ENCODE data around the gene BACH2. TPM values are rescaled to one million over a fixed set of nuclear protein-coding genes. Genes with fewer than 3 reads are reported as not detected.
A peak's percentile ranks its signal among the peaks of the same experiment; 100 is the strongest.

Gene BACH2
- total and polyA plus RNA-seq, 2 of the 4 experiments (the other 2 are of a cell fraction) = 1.3 to 1.4 TPM

GRCh38 chr6:90184334-90185298 is 112.0 kb downstream of the BACH2 start:
- Histone ChIP-seq H2AK9ac (replicated peaks; ENCODE audit: low read depth, low read length, poor library complexity) (no peak overlapping the region), H3K79me1 (ENCODE audit: low read depth in 1 of 2, low read length in 2 of 2) (no peaks in the 10 kb centered on the region), H3K18ac (ENCODE audit: low read depth, low read length) (peak overlapping the region; percentile 24; the same call in 1 of the 2 replicates), H2AK5ac (ENCODE audit: low read depth, low read length) (peak overlapping the region; percentile 63), H3K56ac (ENCODE audit: extremely low read depth, insufficient read depth, low read length) (peak overlapping the region; percentile 29; the same call in 1 of the 2 replicates), H3K9me3 (ENCODE audit: control insufficient read depth, insufficient read depth, low read length) (no peaks in the 10 kb centered on the region), H2BK5ac (ENCODE audit: low read depth, low read length, poor library complexity, severe bottlenecking) (no peak overlapping the region), H2BK120ac (ENCODE audit: low read depth, low read length) (peak overlapping the region; percentile 86), H3K4me1 (ENCODE audit: control insufficient read depth, insufficient read depth, low read length) (peaks cover 5% of the 10 kb centered on the region; the same call in 1 of the 2 replicates), H3K14ac (replicated peaks; ENCODE audit: low read depth, low read length) (peak overlapping the region; percentile 40), H3K4me2 (ENCODE audit: low read depth, low read length) (peak overlapping the region; percentile 52; the same call in 1 of the 2 replicates), H3K23ac (ENCODE audit: low read depth, low read length) (no peak overlapping the region), H3K4ac (ENCODE audit: low read depth, low read length) (peak overlapping the region; percentile 73), H3K9ac (ENCODE audit: low read depth, low read length) (no peak overlapping the region), H3K4me3 (ENCODE audit: insufficient read depth, low read depth, low read length) (no peak overlapping the region), H2BK15ac (ENCODE audit: low read depth, low read length) (peak overlapping the region; percentile 26; the same call in 1 of the 3 replicates), H3K27me3 (ENCODE audit: control insufficient read depth, insufficient read depth, low read length) (no peaks in the 10 kb centered on the region), H3K27ac (ENCODE audit: insufficient read depth, low read length) (no peak overlapping the region), H3K36me3 (ENCODE audit: control insufficient read depth, insufficient read depth, low read length) (no peaks in the 10 kb centered on the region), H4K91ac (ENCODE audit: insufficient read depth, low read depth, low read length) (peak overlapping the region; percentile 63), H4K20me1 (ENCODE audit: insufficient read depth, low read length) (no peaks in the 10 kb centered on the region), H2AFZ (replicated peaks; ENCODE audit: low read length, poor library complexity) (no peak overlapping the region), H4K5ac (ENCODE audit: low read depth, low read length) (no peak overlapping the region), H4K8ac (ENCODE audit: low read depth in 2 of 2, low read length in 2 of 2) (peak overlapping the region in 1 of 2 experiments; percentile 20; a peak in 1 of 4 replicates), H3K9me1 (ENCODE audit: insufficient read depth, low read length) (peaks cover 9% of the 10 kb centered on the region; the same call in 1 of the 2 replicates), H2BK20ac (ENCODE audit: low read depth, low read length) (peak overlapping the region; percentile 79)
- peak; percentile 69 for ATAC-seq (ENCODE audit: low read depth)
- BruUV-seq (replicated peaks) = no TSS peak
- POLR2A ChIA-PET (ENCODE audit: unreplicated experiment) = no interaction called here
- dilution Hi-C loops (cut with HindIII; ENCODE audit: low sequenced_read_pairs, unreplicated experiment) = no loop called here
- in situ Hi-C loops (cut with MboI; ENCODE audit: low sequenced_read_pairs) = no loop called here
- CTCF ChIA-PET = interaction anchor here (0.6 to 0.9 kb wide), 2 partner anchors 41 to 86 kb away, joined by 3 to 4 read pairs; no protein-coding TSS in a partner anchor
- DNase-seq = peak; percentile 73
- TF ChIP-seq ELK1 (IDR thresholded peaks at IDR 0.05; ENCODE audit: borderline replicate concordance, low read depth, low read length) = no peak
- no peak for TF ChIP-seq CEBPB (IDR thresholded peaks at IDR 0.05; ENCODE audit: low read depth, low read length)
- no peak for TF ChIP-seq SMC3 (IDR thresholded peaks at IDR 0.05; ENCODE audit: low read depth, low read length)
- TF ChIP-seq, protein P1, sequence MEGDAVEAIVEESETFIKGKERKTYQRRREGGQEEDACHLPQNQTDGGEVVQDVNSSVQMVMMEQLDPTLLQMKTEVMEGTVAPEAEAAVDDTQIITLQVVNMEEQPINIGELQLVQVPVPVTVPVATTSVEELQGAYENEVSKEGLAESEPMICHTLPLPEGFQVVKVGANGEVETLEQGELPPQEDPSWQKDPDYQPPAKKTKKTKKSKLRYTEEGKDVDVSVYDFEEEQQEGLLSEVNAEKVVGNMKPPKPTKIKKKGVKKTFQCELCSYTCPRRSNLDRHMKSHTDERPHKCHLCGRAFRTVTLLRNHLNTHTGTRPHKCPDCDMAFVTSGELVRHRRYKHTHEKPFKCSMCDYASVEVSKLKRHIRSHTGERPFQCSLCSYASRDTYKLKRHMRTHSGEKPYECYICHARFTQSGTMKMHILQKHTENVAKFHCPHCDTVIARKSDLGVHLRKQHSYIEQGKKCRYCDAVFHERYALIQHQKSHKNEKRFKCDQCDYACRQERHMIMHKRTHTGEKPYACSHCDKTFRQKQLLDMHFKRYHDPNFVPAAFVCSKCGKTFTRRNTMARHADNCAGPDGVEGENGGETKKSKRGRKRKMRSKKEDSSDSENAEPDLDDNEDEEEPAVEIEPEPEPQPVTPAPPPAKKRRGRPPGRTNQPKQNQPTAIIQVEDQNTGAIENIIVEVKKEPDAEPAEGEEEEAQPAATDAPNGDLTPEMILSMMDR (conservative IDR thresholded peaks at IDR 0.05; ENCODE audit: low read depth, low read length) = 0 out of 2 replicates have a peak, but pooled peaks have one; percentile 1
- TF ChIP-seq FOS (IDR thresholded peaks at IDR 0.05; ENCODE audit: low read depth, low read length) = no peak
- intact Hi-C loops (cut with micrococcal nuclease) = no loop called here
- WGBS, 2 experiments (ENCODE audit: extremely low coverage in 2 of 2, insufficient read length in 1 of 2) = 8% methylated on average over 3 of the region's 8 CpGs; no CpG with 5 or more reads in 1 of the 2 experiments
